Cardiac muscle cell (in vitro differentiated cells and primary cell): ENCODE results near the gene ZFYVE26. TPM values are rescaled to one million over a fixed set of nuclear protein-coding genes. Genes with fewer than 3 reads are reported as not detected.
A peak's percentile ranks its signal among the peaks of the same experiment; 100 is the strongest.

ENCODE experiments used
- DNase-seq, 2 donors: peaks; one replicate each; pipeline versions ENCODE4 v3.0.0 to v3.0.0-alpha.2; 2010 to 2017; ENCODE audit warnings: low read depth in 1 of 2, low spot score in 1 of 2
- H3K27ac ChIP-seq: fragments of 200-600 bp; sonication (generic); 2 replicates; pipeline ENCODE4 v1.5.1; 2016
- H3K27me3 ChIP-seq: fragments of 200-600 bp; sonication (generic); 2 replicates; pipeline ENCODE4 v1.6.0; 2016; ENCODE audit warnings: control low read depth
- H3K36me3 ChIP-seq: fragments of 200-600 bp; sonication (generic); 2 replicates; pipeline ENCODE4 v1.5.1; 2016; ENCODE audit warnings: control low read depth
- H3K4me1 ChIP-seq: fragments of 200-600 bp; sonication (generic); 2 replicates; pipeline ENCODE4 v1.8.1; 2017; ENCODE audit warnings: low read depth, mild to moderate bottlenecking, mixed run types
- H3K4me3 ChIP-seq: fragments of 200-600 bp; sonication (generic); 2 replicates; pipeline ENCODE4 v1.5.1; 2016; ENCODE audit warnings: mild to moderate bottlenecking
- H3K9me3 ChIP-seq: fragments of 200-600 bp; sonication (generic); 2 replicates; pipeline ENCODE4 v1.5.1; 2017; ENCODE audit warnings: low read depth, mild to moderate bottlenecking, control low read depth
- CTCF ChIP-seq: IDR thresholded peaks from 2 replicates; pipeline ENCODE4 v1.5.1; 2012; ENCODE audit warnings: low read depth, mild to moderate bottlenecking, low read length
- polyA plus RNA-seq: library from polyadenylated mRNA; unstranded; fragments of >200 nt; fragmentation: Nextera tagmentation; extraction: Ambion mirVana; gene quantifications from 2 replicates; pipeline ENCODE4 v1.2.1, GENCODE V29; 2016
- total RNA-seq: library from RNA; depleted of rRNA; stranded (reverse); fragments of >200 nt; gene quantifications from 2 replicates; pipeline ENCODE4 v1.2.3, GENCODE V29; 2016

The ZFYVE26 gene
- total and polyA plus RNA-seq, 2 experiments from 2014 or later: 3.9 to 13.3 TPM

GRCh38 chr14:67773844-67774377, 42.5 kb downstream of the ZFYVE26 start:
- no peak for TF ChIP-seq CTCF
- Histone ChIP-seq H3K4me3 (no peak overlapping the region), H3K27ac (no peak overlapping the region), H3K9me3 (no peaks in the 10 kb centered on the region), H3K27me3 (no peaks in the 10 kb centered on the region), H3K4me1 (no peaks in the 10 kb centered on the region), H3K36me3 (peaks cover 45% of the 10 kb centered on the region)
- DNase-seq: no peak

GRCh38 chr14:67768219-67768618, 48.2 kb downstream of the ZFYVE26 start:
- no peak overlapping the region for H3K4me3 ChIP-seq
- H3K27me3 ChIP-seq: no peaks in the 10 kb centered on the region
- H3K4me1 ChIP-seq: no peaks in the 10 kb centered on the region
- H3K27ac ChIP-seq: no peak overlapping the region
- no peaks in the 10 kb centered on the region for H3K9me3 ChIP-seq
- H3K36me3 ChIP-seq: peaks cover 51% of the 10 kb centered on the region
- DNase-seq: peak in 1 of 2 donors; percentile 4
- no peak for TF ChIP-seq CTCF

- Histone ChIP-seq H3K27me3 (no peaks in the 10 kb centered on the region), H3K27ac (no peak overlapping the region), H3K4me3 (no peak overlapping the region), H3K9me3 (no peaks in the 10 kb centered on the region), H3K36me3 (peaks cover 34% of the 10 kb centered on the region), H3K4me1 (no peaks in the 10 kb centered on the region)
- DNase-seq: no peak
- TF ChIP-seq CTCF: no peak
These were observed 50.2 kb downstream of the ZFYVE26 start for GRCh38 chr14:67766035-67766680.

GRCh38 chr14:67765192-67765834, 51.1 kb downstream of the ZFYVE26 start:
- DNase-seq: no peak
- Histone ChIP-seq H3K36me3 (peaks cover 31% of the 10 kb centered on the region), H3K4me3 (no peak overlapping the region), H3K9me3 (no peaks in the 10 kb centered on the region), H3K4me1 (no peaks in the 10 kb centered on the region), H3K27me3 (no peaks in the 10 kb centered on the region), H3K27ac (no peak overlapping the region)
- no peak for TF ChIP-seq CTCF

GRCh38 chr14:67764496-67764895, 51.9 kb downstream of the ZFYVE26 start:
- no peaks in the 10 kb centered on the region for H3K9me3 ChIP-seq
- no peak for TF ChIP-seq CTCF
- peaks cover 31% of the 10 kb centered on the region for H3K36me3 ChIP-seq
- no peaks in the 10 kb centered on the region for H3K27me3 ChIP-seq
- H3K27ac ChIP-seq: no peak overlapping the region
- no peak overlapping the region for H3K4me3 ChIP-seq
- no peak for DNase-seq
- no peaks in the 10 kb centered on the region for H3K4me1 ChIP-seq
